Neural progenitor cell (in vitro differentiated cells): Measurements from ENCODE around the gene SNIP1.

ENCODE experiments used
- EZH2 ChIP-seq: fragments of 200-600 bp; sonication (generic); IDR thresholded peaks from 2 replicates; pipeline ENCODE4 v1.6.1; 2017; ENCODE audit warnings: antibody characterized with exemption, mild to moderate bottlenecking, moderate library complexity
- TF ChIP-seq, protein P1 (sequence below): fragments of 200-600 bp; sonication (generic); IDR thresholded peaks from 2 replicates; pipeline ENCODE4 v1.5.1; 2017; ENCODE audit warnings: antibody characterized with exemption, mild to moderate bottlenecking

DNA sequence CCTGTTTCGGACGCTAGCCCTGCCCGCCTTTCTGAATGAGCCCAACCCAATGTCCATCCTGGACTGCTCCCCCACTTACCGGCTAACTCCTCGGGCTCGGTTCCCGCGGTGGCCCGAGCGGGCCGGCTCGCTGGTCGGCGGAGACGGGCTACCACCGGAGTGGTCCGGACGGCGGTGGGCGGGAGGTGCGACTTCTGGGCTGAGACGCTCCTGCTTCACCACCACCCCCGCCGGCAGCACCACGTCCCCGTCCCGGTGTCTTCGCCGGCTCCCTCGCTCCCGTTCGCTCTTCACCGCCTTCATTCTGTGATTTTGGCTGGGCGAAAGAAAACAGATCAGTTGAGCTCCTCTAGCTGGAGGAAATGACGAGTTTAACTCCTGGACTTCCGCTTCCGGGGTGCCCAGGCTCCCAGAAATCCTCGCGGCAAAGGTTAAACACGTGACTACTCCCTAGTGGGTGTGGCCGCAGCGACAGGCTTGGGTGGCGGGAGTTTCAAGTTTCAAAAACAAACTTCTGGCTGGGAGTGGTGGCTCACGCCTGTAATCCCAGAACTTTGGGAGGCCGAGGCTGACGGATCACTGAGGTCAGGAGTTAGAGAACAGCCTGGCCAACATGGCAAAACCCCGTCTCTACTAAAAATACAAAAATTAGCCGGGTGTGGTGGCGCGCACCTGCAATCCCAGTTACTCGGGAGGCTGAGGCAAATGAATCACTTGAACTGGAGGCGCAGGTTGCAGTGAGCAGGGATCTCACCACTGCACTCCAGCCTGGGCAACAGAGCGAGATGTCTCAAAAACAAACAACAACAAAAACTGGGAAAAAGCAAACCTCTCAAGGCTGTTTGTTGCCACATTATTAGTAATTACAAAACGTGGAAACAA is at the start of gene SNIP1:
- TF ChIP-seq, protein P1, sequence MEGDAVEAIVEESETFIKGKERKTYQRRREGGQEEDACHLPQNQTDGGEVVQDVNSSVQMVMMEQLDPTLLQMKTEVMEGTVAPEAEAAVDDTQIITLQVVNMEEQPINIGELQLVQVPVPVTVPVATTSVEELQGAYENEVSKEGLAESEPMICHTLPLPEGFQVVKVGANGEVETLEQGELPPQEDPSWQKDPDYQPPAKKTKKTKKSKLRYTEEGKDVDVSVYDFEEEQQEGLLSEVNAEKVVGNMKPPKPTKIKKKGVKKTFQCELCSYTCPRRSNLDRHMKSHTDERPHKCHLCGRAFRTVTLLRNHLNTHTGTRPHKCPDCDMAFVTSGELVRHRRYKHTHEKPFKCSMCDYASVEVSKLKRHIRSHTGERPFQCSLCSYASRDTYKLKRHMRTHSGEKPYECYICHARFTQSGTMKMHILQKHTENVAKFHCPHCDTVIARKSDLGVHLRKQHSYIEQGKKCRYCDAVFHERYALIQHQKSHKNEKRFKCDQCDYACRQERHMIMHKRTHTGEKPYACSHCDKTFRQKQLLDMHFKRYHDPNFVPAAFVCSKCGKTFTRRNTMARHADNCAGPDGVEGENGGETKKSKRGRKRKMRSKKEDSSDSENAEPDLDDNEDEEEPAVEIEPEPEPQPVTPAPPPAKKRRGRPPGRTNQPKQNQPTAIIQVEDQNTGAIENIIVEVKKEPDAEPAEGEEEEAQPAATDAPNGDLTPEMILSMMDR: no peak
- peak; percentile 38 for TF ChIP-seq EZH2
